Fibroblast of upper back skin (primary cell): ENCODE data around the gene FPR3.
A peak's percentile ranks its signal among the peaks of the same experiment; 100 is the strongest.

Experiments
- DNase-seq: peaks from one replicate; pipeline ENCODE4 v3.0.0-alpha.2; 2013

Gene FPR3

DNA sequence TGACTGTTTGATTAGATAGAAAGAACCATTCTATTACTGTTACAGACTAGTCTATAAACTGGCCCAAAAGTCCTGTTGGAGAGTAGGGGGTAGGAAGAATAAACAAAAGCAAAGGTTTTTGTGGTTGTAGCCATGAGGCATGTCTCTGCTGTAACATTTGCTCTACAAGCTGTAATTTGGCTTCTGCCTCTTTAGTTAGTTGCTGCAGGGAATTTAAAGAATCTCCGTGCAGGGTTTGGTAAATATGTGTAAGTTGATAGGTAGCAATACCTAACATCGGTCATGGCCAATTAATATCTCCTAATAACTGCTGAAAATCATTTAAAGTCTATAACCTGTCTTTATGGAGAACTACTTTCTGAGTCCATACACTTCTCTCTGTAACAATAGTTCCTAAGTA, 13.0 kb downstream of the FPR3 start:
- DNase-seq, result no peak

DNA sequence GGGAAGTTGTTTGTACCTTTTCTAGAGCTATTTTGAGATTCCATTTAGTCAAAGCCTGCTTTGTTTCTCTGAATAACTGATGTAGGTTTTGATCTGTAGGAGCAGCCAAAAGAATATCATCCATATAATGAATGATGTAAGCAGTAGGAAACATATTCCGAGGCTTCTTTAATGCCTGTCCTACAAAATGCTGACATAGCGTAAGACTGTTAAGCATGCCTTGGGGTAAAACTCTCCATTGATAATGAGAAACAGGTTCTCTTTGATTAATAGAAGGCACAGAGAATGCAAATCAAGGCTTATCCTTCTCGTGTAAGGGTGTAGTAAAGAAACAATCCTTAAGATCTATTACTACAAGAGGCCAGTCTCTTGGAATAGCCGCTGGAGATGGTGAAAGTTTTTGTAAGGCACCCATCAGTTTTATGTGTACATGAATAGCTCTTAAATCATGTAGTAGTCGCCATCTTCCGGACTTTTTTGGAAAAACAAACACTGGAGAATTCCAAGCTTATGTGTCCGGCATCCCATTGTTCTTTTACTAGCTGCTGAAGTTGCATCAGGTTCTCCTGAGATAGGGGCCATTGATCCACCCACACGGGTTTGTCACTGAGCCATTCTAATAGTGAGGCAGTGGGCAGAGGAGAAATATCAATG, 13.5 kb downstream of the FPR3 start:
- peak; percentile 69 for DNase-seq

GRCh38 chr19:51809787-51810186, 14.8 kb downstream of the FPR3 start:
- DNase-seq, result no peak

DNA sequence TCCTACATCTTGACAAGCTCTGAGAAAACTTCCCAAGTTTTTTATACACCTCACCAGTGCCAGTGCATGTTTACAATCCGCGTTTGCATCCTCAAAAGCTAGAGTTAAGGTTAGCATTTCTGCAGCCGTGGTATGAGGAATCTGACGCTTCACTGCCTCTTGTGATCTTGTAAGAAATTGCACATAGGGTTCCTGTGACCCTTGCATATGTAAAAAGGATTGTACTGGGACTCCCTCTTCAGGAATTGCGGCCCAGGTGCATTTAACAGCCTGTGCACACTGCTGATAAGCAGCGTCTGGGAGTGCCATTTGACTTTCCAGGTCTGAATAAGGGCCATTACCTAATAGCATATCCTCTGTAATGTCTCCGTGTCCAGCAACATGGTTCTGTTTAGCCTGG, 15.3 kb downstream of the FPR3 start:
- DNase-seq, result peak; percentile 20

GRCh38 chr19:51811344-51811743, 16.4 kb downstream of the FPR3 start:
- DNase-seq, result no peak

- no peak for DNase-seq
Measured at GRCh38 chr19:51815043-51815442, 20.1 kb downstream of the FPR3 start.

- no peak for DNase-seq
Measured at GRCh38 chr19:51816711-51817110, 21.8 kb downstream of the FPR3 start.

GRCh38 chr19:51820011-51820410, 25.1 kb downstream of the FPR3 start:
- no peak for DNase-seq

DNA sequence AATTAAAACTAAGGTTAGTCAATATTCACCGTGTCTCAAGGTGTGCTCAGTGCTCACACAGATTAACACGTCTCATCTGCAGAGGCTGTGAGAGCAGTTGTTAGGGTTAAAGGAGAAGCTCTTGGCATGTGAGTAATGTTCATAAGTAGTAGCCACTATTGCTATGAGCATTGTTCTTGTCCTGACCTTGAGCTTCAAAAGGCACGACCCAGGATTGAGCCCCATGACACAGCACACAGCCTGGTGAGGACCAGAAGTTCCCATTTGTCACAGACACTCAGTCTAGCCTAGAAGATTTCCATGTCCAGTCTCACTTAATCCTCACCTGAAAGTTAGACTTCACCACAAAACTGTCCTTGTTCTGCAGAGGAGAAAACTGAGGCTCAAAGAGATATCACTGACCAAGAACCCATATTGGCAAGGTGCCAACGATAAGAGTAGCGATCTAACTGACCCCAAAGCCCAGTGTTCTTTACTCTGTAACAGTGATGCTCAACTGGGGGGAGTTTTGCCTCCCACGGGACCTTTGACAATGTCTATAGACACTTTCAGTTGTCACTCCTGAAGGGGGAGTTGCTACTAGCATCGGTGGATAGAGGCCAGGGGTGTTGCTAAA, 26.0 kb downstream of the FPR3 start:
- no peak for DNase-seq

DNA sequence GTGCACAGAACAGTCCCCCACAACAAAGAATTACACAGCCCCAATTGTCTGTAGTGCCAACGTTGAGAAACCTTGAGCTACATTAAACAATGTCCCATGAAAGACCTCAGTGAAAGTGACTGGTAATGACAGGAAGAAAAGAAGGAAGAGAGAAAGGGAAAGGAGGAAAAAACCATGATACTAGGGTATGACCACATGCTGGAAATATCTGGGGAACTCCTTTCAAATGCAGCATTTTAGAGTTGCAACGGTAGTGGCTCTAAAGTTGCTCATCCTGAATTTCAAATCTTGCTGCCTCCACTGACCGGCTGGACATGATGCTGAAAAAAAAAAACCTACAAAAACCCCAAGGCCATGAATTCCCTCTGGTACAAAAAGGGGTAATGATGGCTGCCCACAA, 26.5 kb downstream of the FPR3 start:
- no peak for DNase-seq

GRCh38 chr19:51821921-51822320, 27.0 kb downstream of the FPR3 start:
- no peak for DNase-seq

DNA sequence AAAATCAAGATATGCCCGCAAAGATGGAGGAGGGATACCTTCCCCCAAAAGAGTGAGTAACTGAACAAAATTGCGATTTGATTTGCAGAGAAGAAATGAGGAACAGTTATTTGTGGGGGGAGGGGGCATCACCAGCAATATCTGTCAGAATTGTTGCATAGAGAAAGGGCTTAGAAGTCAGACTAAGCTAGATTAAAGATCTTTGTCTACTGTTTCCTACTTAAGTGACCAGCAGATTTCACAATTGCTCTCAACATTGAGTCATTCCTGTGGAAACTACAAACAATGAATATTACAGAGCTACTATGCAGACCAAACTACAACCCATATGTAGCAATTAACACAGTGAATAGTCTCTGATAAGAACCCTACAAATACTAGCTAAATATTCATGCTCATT, 27.4 kb downstream of the FPR3 start:
- DNase-seq, result no peak

- DNase-seq, result no peak
Measured at GRCh38 chr19:51822946-51823345, 28.0 kb downstream of the FPR3 start.

DNA sequence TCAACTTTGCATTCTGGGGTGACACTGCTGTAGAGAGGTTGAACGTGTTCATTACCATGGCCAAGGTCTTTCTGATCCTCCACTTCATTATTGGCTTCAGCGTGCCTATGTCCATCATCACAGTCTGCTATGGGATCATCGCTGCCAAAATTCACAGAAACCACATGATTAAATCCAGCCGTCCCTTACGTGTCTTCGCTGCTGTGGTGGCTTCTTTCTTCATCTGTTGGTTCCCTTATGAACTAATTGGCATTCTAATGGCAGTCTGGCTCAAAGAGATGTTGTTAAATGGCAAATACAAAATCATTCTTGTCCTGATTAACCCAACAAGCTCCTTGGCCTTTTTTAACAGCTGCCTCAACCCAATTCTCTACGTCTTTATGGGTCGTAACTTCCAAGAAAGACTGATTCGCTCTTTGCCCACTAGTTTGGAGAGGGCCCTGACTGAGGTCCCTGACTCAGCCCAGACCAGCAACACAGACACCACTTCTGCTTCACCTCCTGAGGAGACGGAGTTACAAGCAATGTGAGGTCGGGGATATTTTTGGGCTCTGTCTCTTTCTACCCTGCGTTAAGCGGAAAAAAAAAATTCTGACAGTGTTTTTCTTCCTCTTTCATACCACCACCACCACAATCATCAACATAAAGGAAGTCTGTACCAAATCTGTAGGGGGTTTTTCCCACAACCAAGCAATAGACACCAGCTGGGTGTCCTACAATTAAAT, 29.5 kb downstream of the FPR3 start:
- no peak for DNase-seq

DNA sequence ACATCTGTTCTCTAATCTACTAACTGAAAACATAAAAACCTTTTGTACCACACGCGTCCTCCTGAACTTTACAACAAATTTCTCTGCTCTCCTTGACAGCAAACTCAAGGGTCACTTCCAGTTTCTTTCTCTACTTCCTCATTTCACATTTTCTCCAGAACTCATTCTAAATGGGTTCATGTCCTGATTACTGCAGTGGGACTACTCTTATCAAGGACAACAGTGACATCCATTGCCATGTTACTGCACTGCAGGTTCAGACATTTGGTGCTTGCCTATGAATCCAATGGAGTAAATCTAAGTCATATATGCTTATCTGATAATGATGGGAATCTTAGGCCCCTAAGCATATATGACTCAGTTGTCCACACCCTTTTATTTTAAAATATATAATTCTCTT, 35.3 kb downstream of the FPR3 start:
- no peak for DNase-seq

DNA sequence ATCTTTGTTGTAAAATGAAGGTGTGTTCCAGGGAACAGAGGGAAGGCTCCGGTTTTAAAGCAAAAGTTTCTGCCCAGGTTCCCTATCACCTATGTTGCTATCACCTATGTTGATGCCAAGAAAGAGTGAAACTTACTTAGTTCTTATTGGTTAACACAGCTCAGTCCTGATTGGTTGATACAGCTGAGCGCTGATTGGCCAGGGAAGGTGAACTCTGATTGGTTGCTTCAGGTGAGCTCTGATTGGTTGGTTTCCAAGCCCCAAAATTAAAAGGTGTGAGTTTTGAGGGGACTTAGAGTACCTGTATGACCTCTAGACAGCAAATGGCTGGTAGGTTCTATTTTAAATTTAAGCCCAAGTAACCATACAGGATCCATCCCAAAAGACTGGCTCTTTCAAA, 42.2 kb downstream of the FPR3 start:
- DNase-seq, result no peak

- no peak for DNase-seq
Measured at GRCh38 chr19:51861870-51862622, 67.1 kb downstream of the FPR3 start.

DNA sequence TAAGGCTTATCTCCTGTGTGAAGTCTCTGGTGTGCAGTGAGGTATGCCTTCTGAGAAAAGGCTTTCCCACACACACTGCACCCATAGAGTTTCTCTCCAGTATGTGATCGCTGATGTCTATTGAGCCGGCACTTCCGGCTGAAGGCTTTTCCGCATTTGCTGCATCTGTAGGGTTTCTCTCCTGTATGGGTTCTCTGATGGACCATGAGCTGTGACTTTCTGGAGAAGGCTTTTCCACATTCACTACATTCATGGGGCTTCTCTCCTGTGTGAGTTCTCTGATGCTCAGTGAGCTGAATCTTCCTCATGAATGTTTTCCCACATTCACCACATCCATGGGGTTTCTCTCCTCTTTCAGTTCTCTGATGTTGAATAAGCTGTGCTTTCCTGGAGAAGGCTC, 78.1 kb downstream of the FPR3 start:
- no peak for DNase-seq
